Measurements from ENCODE around the gene SETD1A.
"Not testable (repeated sequence)": the region's sequence is repeated elsewhere in the genome, so short reads cannot be mapped to it uniquely, and the experiment has no call there.

Gene SETD1A

DNA sequence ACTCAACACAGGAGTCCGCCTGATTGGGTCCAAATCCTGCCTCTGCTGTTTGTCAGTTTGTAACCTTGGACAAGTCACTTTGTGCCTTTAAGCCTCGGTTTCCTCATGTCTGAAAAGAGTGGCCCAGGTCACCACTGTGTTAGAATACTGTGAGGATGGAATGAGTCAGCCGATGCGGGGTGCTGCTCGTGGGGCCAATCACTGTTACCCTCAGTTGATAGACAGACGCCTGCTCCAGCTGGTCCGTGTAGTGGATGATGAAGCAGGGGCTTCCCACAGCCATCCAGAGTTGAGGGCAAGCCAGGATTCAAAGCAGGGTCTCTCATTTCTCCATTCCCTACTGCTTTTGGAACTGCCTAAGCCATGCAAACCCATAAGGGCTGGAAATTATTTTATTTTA is 28.4 kb upstream of the SETD1A start:
- no peak for DNase-seq (ENCODE audit: low read depth in 3 of 3)

DNA sequence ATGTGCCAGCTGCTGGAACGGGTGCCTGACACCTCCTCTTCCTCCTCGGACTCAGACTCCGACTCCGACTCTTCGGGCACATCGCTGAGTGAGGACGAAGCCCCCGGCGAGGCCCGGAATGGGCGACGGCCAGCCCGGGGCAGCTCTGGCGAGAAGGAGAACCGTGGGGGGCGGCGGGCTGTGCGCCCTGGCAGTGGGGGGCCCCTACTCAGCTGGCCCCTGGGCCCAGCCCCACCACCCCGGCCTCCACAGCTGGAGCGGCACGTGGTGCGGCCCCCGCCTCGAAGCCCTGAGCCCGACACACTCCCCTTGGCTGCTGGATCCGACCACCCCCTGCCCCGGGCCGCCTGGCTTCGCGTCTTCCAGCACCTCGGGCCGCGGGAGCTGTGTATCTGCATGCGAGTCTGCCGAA is 27.4 kb upstream of the SETD1A start:
- no peak for DNase-seq (ENCODE audit: low read depth in 3 of 3)

DNA sequence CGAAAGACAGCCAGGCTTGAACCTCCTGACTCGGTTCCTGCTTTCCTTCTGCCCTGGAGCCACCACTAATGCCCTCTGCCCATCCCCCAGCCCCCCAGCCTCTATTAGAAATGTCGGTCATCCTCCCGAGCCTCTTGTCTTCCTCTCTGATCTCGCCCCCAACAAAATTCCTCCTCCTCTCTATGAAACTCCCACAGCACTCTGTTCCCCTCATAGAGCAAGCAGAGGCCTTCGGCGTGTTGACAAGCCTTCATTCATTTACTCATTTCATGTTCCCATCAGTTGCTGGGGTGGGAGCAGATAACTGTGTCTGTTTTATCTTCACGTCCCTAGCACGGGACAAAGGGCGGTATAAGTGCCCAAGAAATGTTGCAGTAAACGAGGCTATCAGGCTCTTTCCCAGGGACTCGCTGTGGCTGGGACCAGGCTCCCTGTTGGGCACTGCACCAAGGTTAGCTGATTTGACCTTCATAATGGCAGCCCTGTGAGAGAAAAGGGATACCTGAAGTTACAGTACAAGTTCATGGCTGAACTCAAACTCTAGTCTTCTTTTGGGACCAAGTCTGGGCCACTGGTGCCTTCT is 26.4 kb upstream of the SETD1A start:
- no peak for DNase-seq (ENCODE audit: low read depth in 3 of 3)

DNA sequence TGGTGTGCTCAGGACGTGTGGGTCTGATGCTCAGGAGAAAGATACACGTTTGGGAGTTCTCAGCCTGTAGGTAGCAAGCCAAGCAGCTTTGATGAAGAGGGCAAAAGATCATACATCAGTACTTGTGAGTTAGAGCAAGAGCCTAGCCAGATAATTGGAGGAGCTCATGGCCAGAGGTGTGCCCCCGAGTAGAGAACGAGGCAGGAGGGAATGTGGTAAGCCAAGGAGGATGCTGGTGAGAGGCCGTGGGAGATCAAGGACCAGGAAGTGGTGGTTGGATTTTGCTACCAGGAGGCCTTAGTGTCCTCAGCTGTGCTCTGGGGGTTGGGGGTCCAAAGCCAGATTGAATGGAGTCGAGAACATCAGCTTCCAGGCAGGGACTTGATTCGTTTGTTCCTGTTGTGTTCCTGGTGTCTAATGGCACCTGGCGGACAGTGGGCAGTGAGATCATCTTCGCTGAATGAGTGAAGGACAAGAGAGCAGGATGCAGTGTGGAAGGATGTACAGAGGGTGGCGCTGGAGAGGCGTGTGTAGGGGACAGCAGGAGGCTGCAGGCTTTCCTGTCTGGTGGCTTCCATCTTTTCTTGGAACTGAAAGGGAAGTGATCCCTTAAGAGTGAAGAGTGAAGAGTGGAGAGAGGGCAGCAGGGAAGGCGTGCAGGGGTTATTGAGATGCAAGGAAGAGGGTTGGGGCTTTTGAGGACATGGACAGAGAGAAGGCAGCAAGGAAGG is 22.6 kb upstream of the SETD1A start:
- no peak for DNase-seq (ENCODE audit: low read depth in 3 of 3)

DNA sequence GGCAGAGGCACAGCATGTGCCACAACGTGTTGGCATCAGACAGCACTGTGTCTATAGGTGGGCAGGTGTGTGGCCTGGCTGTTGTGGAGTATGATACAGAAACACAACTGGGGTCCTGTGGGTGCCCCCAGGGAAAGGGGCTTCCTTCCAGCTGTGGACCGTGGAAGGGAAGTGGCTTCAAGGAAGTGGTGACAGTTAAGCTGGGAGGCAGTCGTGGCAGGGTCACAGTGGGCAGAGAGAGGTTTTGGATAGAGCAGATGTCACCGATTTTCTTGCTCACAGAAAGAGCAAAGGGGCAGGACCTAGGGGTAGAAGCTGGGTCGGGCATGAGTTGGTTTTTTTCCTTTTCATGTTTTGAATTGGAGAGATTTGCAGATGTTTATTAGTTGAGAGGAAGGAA is 19.9 kb upstream of the SETD1A start:
- no peak for DNase-seq (ENCODE audit: low read depth in 3 of 3)

DNA sequence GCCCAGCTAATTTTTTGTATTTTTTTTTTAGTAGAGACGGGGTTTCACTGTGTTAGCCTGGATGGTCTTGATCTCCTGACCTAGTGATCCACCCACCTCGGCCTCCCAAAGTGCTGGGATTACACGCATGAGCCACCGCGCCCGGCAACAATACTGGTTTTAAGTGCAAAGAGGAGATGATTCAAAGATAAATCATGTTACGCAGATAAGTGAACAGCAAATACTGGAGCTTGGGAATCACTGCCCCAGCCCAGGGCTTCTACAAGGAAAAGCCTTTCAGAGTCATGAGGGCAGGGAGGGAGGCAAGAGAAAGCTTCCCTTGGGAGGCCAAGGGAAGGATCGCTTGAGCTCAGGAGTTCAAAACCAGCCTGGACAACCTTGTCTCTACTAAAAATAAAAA is 18.0 kb upstream of the SETD1A start:
- DNase-seq (ENCODE audit: low read depth in 3 of 3): not testable (repeated sequence)

DNA sequence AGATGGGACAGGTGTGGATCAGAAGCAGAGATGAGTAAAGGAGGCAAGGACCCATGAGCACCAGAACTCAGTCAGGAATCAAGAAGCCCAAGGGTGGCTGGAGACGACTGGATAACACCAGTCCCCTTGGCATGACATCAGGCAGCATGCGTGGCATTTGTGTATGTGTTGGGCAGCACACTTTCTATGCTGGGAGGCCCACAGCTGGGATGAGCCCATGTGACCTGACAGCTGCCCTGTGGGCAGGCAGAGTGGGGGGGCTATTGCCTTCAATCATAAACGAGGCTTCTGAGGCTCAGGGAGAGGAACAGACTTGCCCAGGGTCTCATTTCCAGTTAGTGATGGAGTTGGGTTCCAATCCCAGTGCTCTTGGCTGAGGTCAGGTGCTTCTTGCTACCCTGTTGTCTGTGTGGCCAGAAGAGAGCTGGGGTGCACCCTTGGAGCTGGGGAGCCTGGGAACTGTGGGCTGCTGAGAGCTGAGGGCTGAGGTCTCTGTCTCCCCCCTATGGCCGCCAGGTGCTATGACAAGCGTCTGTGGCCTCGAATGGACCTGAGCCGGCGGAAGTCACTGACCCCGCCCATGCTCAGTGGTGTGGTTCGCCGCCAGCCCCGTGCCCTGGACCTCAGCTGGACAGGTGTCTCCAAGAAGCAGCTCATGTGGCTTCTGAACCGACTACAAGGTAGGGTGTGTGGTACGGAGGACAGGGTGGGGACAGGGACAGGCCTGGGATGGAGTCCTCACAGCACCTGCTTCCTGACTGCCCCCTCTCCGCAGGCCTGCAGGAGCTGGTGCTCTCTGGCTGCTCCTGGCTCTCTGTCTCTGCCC is 15.7 kb upstream of the SETD1A start:
- DNase-seq (ENCODE audit: low read depth in 3 of 3): peak in 1 of 3 experiments; percentile 38

DNA sequence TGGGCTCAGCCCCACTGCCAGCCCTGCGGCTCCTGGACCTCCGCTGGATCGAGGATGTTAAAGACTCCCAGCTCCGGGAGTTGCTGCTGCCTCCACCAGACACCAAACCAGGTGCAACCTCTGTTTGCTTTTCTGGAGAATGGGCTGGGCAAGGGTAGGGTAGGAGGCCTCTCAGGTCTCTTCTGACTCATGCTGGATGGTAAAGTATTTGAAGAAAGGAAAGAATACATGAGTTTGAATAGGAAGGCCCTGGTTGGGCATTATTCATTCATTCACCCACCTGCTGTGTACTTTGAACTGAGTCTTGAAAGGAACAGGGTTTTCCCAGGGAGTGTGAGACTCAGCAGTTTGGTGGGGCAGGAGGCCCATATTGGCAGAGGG is 15.1 kb upstream of the SETD1A start:
- no peak for DNase-seq (ENCODE audit: low read depth in 3 of 3)

DNA sequence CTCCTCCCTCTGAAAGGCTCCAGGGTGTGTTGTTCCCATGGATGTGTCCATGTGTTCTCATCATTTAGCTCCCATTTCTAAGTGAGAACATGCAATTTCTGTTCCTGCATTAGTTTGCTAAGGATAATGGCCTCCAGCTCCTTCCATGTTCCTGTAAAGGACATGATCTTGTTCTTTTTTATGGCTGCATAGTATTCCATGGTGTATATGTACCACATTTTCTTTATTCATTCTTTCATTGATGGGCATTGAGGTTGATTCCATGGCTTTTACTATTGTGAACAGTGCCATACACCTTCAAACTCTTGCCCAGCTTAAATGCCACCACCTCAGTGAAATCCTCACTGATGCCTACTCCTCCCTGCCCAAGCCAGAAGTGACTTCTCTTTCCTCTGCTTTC is 13.2 kb upstream of the SETD1A start:
- no peak for DNase-seq (ENCODE audit: low read depth in 3 of 3)

DNA sequence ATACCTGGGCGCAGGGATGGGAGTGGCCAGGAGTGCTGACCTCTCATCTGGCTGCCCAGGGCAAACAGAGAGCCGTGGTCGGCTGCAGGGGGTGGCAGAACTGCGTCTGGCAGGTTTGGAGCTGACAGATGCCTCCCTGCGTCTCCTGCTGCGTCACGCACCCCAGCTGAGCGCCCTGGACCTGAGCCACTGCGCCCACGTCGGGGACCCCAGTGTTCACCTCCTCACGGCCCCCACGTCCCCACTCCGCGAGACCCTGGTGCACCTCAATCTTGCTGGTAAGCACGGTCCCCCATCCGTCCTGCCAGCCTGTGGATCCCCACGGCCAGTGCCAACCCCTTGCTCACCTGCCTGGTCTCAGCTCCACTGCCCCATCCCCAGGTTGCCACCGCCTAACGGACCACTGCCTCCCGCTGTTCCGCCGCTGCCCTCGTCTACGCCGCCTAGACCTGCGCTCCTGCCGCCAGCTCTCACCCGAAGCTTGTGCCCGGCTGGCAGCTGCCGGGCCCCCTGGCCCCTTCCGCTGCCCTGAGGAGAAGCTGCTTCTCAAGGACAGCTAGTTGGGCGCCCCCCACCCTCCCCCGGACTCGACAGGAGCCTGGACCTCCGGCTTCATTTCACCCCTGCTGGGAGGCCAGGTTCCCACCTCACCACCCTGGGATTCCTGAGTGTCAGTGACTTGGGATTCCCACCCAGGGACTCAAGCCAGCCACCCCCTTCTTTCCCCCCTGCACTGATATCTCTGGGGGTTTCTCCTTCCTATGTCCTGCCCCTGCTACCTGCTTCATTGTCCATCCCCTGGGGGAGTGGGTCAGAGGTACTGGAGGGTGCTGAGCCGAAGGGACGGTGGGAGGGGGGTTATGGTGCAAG is 10.6 kb upstream of the SETD1A start:
- DNase-seq (ENCODE audit: low read depth in 3 of 3): no peak

DNA sequence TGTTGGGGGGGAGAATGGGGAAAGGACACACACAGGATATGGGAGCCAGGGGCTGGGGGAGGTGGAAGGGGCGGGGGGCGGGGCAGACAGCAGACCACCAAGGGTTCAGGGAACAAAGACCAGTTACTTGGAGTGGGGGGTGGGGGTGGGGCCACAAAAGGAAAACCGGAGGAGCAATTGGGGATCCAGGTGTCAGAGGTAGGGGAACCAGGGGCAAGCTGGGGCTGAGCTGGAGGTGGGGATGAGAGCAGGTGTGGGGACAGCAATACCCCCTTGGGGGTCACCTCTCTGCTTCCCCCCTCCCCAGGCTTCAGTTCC is 10.1 kb upstream of the SETD1A start:
- no peak for DNase-seq (ENCODE audit: low read depth in 3 of 3)

DNA sequence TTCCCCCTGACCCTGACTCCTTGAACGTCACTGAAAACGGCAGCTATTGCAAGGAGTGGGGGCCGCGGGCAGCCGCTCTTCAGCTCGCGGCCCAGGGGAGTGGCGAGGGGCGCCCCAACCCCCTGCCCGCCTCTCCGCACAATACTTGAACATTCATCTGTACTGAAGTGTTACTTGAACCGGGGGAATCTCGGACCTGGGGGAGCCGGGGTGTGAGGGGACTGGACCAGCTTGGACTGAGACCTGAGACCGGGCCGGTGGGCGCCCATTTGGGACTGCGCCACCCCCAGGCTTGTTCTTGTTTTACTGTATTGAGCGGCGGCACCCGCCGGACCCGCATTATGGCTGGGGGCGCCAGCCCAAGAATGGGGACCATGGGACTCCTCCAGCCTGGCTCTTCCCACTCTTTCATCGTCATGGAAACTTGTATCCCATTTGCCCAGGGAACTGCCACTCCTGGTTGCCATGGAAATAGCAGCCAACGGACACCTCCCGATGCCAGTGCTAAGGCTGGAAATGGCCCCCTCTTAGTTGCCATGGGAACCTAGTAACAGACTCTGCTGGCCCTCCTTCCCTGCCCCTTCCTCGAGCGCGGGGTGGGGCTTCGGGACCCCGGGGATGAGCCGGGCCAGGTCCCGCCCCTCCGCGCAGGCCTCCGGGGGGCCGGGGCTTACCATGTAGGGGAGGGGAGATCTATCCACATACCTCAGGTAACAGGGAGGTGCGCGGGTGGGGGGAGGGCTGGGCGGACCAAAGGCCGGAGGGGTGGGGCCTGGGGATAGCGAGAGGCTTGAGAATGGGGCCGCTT is 9.5 kb upstream of the SETD1A start:
- no peak for DNase-seq (ENCODE audit: low read depth in 3 of 3)

DNA sequence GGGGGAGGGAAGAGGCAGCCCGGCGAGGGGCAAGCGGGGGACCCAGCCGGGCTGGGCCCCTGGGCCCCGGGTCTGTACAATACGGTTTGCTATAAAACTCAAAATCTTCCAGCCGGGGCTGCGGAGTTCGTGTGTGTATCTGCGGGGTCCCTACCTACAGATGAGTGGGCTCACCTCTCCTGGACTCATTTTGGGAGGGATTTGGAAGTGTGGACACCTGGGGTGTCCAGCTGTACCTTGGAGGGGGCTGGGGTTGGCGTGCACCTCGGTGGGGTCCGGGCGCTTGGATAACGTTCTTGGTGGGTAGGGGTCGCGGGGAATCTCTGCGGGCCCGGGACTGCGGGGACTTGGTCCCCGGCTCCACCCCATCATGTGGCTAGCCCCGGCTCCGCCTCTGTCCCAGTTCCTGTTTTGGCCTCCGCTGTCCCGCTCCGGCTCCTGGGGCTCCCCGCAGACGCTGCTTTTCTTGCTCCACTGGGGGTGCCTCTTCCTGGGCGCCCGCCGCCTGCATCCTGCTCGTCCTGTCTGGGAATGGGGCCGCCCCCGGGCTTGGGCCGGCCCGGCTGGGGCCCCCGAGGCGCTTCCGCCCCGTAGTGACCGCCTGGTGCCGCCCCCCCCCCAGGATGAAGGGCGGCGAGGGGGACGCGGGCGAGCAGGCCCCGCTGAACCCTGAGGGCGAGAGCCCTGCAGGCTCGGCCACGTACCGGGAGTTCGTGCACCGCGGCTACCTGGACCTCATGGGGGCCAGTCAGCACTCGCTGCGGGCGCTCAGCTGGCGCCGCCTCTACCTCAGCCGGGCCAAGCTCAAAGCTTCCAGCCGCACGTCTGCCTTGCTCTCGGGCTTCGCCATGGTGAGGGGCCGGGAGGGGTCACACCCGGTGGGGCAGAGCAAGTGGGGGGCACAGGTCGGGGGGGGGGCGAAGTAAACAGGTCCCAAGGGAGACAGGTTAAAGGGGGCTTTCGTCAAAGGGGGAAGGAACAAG is 8.6 kb upstream of the SETD1A start, which contains the start of gene ORAI3:
Gene ORAI3 (plus strand): TSS at position 402 of the 983 bp plus-strand sequence. CDS start 222 bp downstream, at position 624.
- DNase-seq (ENCODE audit: low read depth in 3 of 3): no peak

DNA sequence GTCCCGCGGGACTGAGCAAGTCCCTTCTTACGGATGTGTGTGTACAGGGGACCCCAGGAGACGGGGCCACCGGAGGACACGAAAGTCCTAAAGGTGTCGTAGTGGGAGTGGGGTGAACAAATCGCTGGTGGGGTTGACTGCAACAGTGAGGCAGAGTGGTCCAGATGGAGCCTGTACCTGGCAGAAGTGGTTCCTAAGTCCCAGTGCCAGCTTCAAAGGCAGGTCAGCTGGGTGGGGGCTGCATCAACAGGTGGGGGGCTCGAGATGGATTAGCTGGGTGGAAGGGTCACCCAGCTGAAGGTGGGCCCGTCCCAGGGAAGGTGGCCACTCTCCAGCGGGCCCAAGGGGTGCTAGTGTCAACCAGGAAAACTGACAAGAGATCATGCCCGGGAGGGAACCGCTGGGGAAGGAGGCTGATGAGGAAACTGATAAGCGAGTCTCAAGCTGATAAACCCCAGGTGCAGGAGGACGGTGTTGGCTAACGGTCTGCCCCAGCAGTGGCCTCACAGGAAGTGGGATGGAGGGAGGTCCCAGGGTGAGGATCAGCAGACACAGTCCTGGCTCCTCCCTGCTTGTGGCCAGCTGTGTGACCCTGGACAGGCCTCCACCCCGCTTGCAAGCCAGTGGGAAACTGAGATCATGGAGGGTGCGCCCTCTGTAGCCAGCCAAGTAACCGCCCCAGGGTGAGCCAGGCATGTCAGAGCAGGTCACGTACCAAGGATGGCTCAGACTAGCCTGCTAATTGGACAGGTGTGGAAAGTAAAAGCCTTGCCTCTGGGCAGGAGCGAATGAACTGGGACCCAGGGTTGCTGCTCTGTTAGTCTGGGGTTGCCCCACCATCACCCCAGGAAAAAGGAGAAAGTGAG is 7.7 kb upstream of the SETD1A start:
- no peak for DNase-seq (ENCODE audit: low read depth in 3 of 3)

DNA sequence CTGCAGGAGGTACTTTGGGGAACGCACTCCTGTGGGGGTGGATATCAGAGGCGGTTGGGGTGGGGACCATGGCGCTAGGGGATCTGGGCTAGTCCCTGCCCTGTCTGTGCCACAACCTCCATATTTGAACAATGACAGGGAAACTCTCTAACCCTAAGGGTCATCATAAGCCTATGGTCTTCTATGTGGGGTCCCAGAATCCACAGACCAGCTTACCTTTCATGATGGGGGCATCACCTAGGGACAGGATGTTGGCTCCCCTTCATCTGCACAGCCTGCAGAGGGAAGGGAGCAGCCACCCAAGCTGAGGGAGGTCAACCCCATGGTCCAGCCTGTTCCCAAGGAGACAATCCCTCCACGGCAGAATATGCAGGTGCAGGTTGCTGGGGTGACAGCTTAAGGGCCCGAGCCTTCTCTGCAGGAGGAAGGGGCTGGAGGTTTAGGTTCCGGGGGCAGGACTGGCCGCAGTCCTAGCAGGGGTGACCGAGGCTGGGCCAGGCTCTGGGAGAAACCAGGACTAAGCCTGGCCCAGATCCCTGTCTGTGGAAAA is 7.0 kb upstream of the SETD1A start:
- no peak for DNase-seq (ENCODE audit: low read depth in 3 of 3)

DNA sequence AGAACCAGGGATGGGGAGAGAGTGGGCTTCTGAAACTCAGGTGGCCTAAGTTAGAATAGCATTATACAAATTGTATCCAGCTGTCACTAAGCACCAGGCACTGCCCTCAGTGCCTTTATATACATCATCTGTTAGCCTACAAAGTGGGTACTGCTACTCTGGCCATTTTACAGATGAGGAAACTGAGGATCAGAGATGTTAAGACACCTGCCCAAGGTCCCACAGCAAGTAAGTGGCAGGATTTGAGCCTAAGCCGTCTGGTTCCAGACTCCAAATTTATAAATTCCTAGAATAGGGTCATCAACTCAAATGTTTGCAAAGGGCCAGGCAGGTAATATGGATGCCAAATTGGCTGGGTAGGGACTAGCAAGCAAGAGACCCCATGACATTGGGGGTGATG is 6.4 kb upstream of the SETD1A start:
- DNase-seq (ENCODE audit: low read depth in 3 of 3): no peak

DNA sequence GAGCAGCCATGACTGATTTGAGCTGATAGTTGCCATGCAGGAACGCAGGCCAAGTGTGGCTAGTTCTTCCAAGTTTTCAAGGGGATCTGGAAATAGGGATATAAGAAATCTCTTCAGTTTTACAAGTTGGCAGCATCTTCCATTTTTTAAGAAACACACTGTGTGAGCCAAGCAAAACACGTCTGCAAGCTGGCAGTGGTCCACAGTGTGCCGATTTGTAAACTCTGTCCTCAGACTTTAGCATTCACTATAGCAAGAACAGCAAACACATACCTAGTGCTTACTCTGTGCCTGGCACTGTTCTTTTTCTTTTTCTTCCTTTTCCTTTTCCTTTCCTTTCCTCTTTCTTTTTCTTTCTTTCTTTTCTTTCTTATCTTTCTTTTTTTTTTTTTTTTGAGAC is 5.8 kb upstream of the SETD1A start:
- DNase-seq (ENCODE audit: low read depth in 3 of 3): no peak

DNA sequence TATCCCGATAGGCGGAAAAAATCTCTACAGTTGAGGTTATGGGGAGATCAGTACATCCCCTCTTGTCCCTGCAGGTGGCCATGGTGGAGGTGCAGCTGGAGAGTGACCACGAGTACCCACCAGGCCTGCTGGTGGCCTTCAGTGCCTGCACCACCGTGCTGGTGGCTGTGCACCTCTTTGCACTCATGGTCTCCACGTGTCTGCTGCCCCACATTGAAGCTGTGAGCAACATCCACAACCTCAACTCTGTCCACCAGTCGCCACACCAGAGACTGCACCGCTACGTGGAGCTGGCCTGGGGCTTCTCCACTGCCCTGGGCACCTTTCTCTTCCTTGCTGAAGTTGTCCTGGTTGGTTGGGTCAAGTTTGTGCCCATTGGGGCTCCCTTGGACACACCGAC is 4.4 kb upstream of the SETD1A start:
- no peak for DNase-seq (ENCODE audit: low read depth in 3 of 3)
